Lung (tissue), 12 donors: ENCODE measurements around the gene ASTN2. TPM values are rescaled to one million over a fixed set of nuclear protein-coding genes. Genes with fewer than 3 reads are reported as not detected.
"Not testable (repeated sequence)": the region's sequence is repeated elsewhere in the genome, so short reads cannot be mapped to it uniquely, and the experiment has no call there.

Experiments
- ATAC-seq: fragments of 200-7000 bp; cut with Tn5 transposase; one replicate; pipeline ENCODE4 v1.9.1; 2020; ENCODE audit warnings: moderate number of reproducible peaks; ENCODE audit not compliant: insufficient read depth, low FRiP score
- DNase-seq, 3 donors: peaks; one replicate each; pipeline ENCODE4 v3.0.0-alpha.2; 2013 to 2017
- H3K27ac ChIP-seq, 2 donors: one replicate each; pipeline ENCODE4 v1.5.1; 2013; ENCODE audit warnings: mild to moderate bottlenecking in 2 of 2, moderate library complexity in 2 of 2, control low read depth in 1 of 2, inconsistent platforms in 1 of 2, low read depth in 1 of 2, low read length in 1 of 2
- H3K27me3 ChIP-seq, 3 donors: one replicate each; pipeline ENCODE4 v1.5.1; 2013; ENCODE audit warnings: low read length in 2 of 3; ENCODE audit not compliant: control insufficient read depth in 3 of 3, insufficient read depth in 3 of 3
- H3K36me3 ChIP-seq, 4 donors: one replicate each; pipeline ENCODE4 v1.5.1; 2013; ENCODE audit warnings: low read length in 4 of 4, mild to moderate bottlenecking in 1 of 4, moderate library complexity in 1 of 4; ENCODE audit not compliant: control insufficient read depth in 4 of 4, insufficient read depth in 4 of 4
- H3K4me1 ChIP-seq, 5 donors: one replicate each; pipeline ENCODE4 v1.5.1; 2013; ENCODE audit warnings: low read length in 5 of 5, mild to moderate bottlenecking in 2 of 5, moderate library complexity in 1 of 5; ENCODE audit not compliant: control insufficient read depth in 5 of 5, insufficient read depth in 5 of 5
- H3K4me3 ChIP-seq: one replicate; pipeline ENCODE4 v1.5.1; 2013; ENCODE audit warnings: mild to moderate bottlenecking, control low read depth, moderate library complexity
- H3K9ac ChIP-seq, 2 donors: one replicate each; pipeline ENCODE4 v1.5.1; 2013; ENCODE audit warnings: low read length in 2 of 2, control low read depth in 1 of 2; ENCODE audit not compliant: insufficient read depth in 1 of 2
- H3K9me3 ChIP-seq, 4 donors: one replicate each; pipeline ENCODE4 v1.5.1; 2013; ENCODE audit warnings: low read length in 3 of 4, mild to moderate bottlenecking in 1 of 4, moderate library complexity in 1 of 4; ENCODE audit not compliant: control insufficient read depth in 4 of 4, insufficient read depth in 3 of 4
- CTCF ChIP-seq: IDR thresholded peaks from 2 replicates; pipeline ENCODE4 v1.5.1; 2012; ENCODE audit warnings: mild to moderate bottlenecking; ENCODE audit errors: control extremely low read depth, extremely low read depth
- WGBS, 2 donors: extraction: QIAGEN DNeasy Blood & Tissue Kit; methylation state at CpG; one replicate each; pipeline ENCODE4 v1.1.7; 2013; 5-methylcytosine and 5-hydroxymethylcytosine counted together
- polyA plus RNA-seq, 2 donors: library from polyadenylated mRNA; stranded (reverse); fragments of 200-250 nt; gene quantifications; one replicate each; pipeline ENCODE4 v1.2.1, GENCODE V29; 2013
- total RNA-seq, 2 donors: library from RNA; depleted of rRNA in 1 of 2; stranded (reverse); fragments of >200 nt in 1 of 2; gene quantifications; one replicate each; pipeline ENCODE4 v1.2.1, GENCODE V29; 2014 to 2021
- donor health status: control.
- donor health status: control.
- donor health status: Bipolar disorder and iron deficiency.
- donor health status: healthy.
- donor health status: DM: yes; HTN: yes; CAD: no.

The ASTN2 gene
- total and polyA plus RNA-seq, 4 donors = 1.4 to 7.0 (median 3.3) TPM

- Histone ChIP-seq H3K9ac (no peak overlapping the region), H3K27ac (no peak overlapping the region), H3K9me3 (peaks cover 0 to 1% (median 0%) of the 10 kb centered on the region in 4 donors), H3K4me1 (no peaks in the 10 kb centered on the region), H3K36me3 (no peaks in the 10 kb centered on the region), H3K4me3 (no peak overlapping the region), H3K27me3 (no peaks in the 10 kb centered on the region)
- no peak for ATAC-seq
- no peak for DNase-seq
- WGBS, 2 donors = 58 to 76% methylated on average over 3 of the region's 3 CpGs
- no peak for TF ChIP-seq CTCF
Observed at GRCh38 chr9:116891424-116891823, 523.4 kb downstream of the ASTN2 start.

- H3K4me3 ChIP-seq = not testable (repeated sequence)
- 85 to 90% methylated on average over 4 of the region's 4 CpGs for WGBS, 2 donors
Observed at GRCh38 chr9:116888476-116888875, 526.4 kb downstream of the ASTN2 start.

GRCh38 chr9:116888066-116888465 lies 526.8 kb downstream of the ASTN2 start:
- no peak for ATAC-seq
- Histone ChIP-seq H3K9ac (no peak overlapping the region), H3K27ac (no peak overlapping the region), H3K4me3 (no peak overlapping the region), H3K4me1 (no peaks in the 10 kb centered on the region), H3K36me3 (no peaks in the 10 kb centered on the region), H3K27me3 (no peaks in the 10 kb centered on the region), H3K9me3 (peaks cover 0 to 4% (median 0%) of the 10 kb centered on the region in 4 donors)
- TF ChIP-seq CTCF = no peak
- 95 to 100% methylated on average over 1 of the region's 1 CpG for WGBS, 2 donors
- no peak for DNase-seq

More at GRCh38 chr9:116888476-116888875, 526.4 kb downstream of the ASTN2 start:
- H3K36me3 ChIP-seq, H3K4me1 ChIP-seq, H3K9me3 ChIP-seq, H3K27ac ChIP-seq, H3K27me3 ChIP-seq, DNase-seq, ATAC-seq, H3K9ac ChIP-seq: not testable (repeated sequence)

GRCh38 chr9:116883676-116884075 lies 531.2 kb downstream of the ASTN2 start:
- no peak overlapping the region for H3K9ac ChIP-seq
- no peak for DNase-seq
- no peaks in the 10 kb centered on the region for H3K4me1 ChIP-seq
- ATAC-seq = no peak
- no peak overlapping the region for H3K4me3 ChIP-seq
- WGBS, 2 donors = 88 to 96% methylated on average over 1 of the region's 1 CpG
- H3K9me3 ChIP-seq = peaks cover 0 to 5% (median 0%) of the 10 kb centered on the region in 4 donors
- no peaks in the 10 kb centered on the region for H3K27me3 ChIP-seq
- no peaks in the 10 kb centered on the region for H3K36me3 ChIP-seq
- no peak overlapping the region for H3K27ac ChIP-seq
- TF ChIP-seq CTCF = no peak
